ENCODE measurements around the gene STAT1.
A peak's percentile ranks its signal among the peaks of the same experiment; 100 is the strongest.

Gene STAT1

GRCh38 chr2:190978389-190979053 is 35.5 kb downstream of the STAT1 start:
- no peak for TF ChIP-seq Cebpa-rat (IDR thresholded peaks at IDR 0.05)

GRCh38 chr2:190977505-190977904 is 36.5 kb downstream of the STAT1 start:
- peaks cover 13% of the 10 kb centered on the region for H3K9me3 ChIP-seq
- no peak overlapping the region for H3K9ac ChIP-seq
- no peaks in the 10 kb centered on the region for H3K27me3 ChIP-seq
- no peak overlapping the region for H3K4me3 ChIP-seq
- no peak for TF ChIP-seq Cebpa-rat (IDR thresholded peaks at IDR 0.05)
- H3K4me1 ChIP-seq, result peaks cover 46% of the 10 kb centered on the region
- H3K27ac ChIP-seq, result no peak overlapping the region
- H4K20me1 ChIP-seq, result no peaks in the 10 kb centered on the region
- H3K36me3 ChIP-seq, result peaks cover 62% of the 10 kb centered on the region
- H3K4me2 ChIP-seq, result no peak overlapping the region

More at GRCh38 chr2:190978389-190979053, 35.5 kb downstream of the STAT1 start:
- H3K9me3 ChIP-seq, result peaks cover 12% of the 10 kb centered on the region; the same call in 1 of the 2 replicates
- H3K4me2 ChIP-seq, result peak overlapping the region; percentile 92
- no peak overlapping the region for H3K9ac ChIP-seq
- no peaks in the 10 kb centered on the region for H3K27me3 ChIP-seq
- H3K27ac ChIP-seq, result peak overlapping the region; percentile 94; the same call in 1 of the 2 replicates
- H3K4me3 ChIP-seq, result no peak overlapping the region
- no peaks in the 10 kb centered on the region for H4K20me1 ChIP-seq
- H3K4me1 ChIP-seq, result peaks cover 46% of the 10 kb centered on the region
- H3K36me3 ChIP-seq, result peaks cover 62% of the 10 kb centered on the region

DNA sequence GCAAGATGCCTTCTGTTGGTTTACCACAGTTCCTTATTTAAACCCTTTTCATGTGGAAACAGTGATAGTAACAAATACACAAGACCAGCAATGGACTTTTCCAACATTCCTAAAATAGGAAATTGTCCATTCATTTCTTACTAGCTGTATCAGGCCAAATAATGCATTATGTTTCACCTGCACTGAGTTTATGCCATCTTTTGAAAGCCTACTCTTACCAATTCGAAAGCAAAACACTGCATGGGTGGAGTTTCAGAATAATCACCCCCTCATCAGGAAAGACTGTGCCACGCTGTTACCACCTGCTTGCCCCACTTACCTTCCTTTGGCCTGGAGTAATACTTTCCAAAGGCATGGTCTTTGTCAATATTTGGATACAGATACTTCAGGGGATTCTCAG is 37.5 kb downstream of the STAT1 start:
- Histone ChIP-seq H3K27me3 (no peaks in the 10 kb centered on the region), H3K4me3 (no peak overlapping the region), H3K36me3 (peaks cover 68% of the 10 kb centered on the region), H3K27ac (no peak overlapping the region), H4K20me1 (no peaks in the 10 kb centered on the region), H3K4me1 (peaks cover 46% of the 10 kb centered on the region), H3K9me3 (peaks cover 20% of the 10 kb centered on the region), H3K9ac (no peak overlapping the region), H3K4me2 (no peak overlapping the region)
- no peak for TF ChIP-seq Cebpa-rat (IDR thresholded peaks at IDR 0.05)

DNA sequence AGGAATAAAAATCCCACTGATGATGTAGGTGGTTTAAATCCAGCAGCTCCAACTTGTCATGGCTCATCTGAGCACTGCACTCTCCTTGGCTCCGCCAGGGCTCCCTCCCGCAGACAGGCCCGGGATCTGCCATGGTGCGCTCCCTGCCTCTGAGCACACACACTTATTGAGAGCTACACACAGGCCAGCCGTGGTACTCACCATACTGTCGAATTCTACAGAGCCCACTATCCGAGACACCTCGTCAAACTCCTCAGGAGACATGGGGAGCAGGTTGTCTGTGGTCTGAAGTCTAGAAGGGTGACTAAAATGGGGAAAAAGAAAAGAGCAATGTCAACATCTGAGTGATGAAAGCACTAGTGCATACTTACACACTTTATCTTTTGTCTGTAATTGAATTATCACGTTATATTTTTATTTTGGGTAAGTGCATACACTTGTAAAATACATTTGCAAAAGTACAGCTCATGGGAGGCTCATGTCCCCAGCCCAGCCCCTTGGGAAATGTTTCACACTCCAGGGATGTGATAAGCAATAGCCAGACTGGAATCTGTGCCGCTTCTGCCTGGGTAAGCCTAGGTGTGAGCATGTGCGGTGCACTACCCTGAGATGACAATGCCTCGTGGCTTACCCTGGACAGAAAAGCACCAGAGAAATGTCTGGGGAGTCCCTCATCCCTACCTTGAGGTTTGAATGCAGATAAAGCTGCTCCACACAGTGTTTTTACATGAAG is 39.2 kb downstream of the STAT1 start:
- no peak overlapping the region for H3K4me2 ChIP-seq
- H3K9ac ChIP-seq, result no peak overlapping the region
- no peaks in the 10 kb centered on the region for H3K27me3 ChIP-seq
- no peak for TF ChIP-seq Cebpa-rat (IDR thresholded peaks at IDR 0.05)
- H4K20me1 ChIP-seq, result no peaks in the 10 kb centered on the region
- peaks cover 46% of the 10 kb centered on the region for H3K4me1 ChIP-seq
- H3K9me3 ChIP-seq, result peaks cover 20% of the 10 kb centered on the region
- H3K27ac ChIP-seq, result 0 out of 2 replicates have a peak overlapping the region, but pooled peaks have one; percentile 16
- H3K4me3 ChIP-seq, result no peak overlapping the region
- peaks cover 73% of the 10 kb centered on the region for H3K36me3 ChIP-seq

DNA sequence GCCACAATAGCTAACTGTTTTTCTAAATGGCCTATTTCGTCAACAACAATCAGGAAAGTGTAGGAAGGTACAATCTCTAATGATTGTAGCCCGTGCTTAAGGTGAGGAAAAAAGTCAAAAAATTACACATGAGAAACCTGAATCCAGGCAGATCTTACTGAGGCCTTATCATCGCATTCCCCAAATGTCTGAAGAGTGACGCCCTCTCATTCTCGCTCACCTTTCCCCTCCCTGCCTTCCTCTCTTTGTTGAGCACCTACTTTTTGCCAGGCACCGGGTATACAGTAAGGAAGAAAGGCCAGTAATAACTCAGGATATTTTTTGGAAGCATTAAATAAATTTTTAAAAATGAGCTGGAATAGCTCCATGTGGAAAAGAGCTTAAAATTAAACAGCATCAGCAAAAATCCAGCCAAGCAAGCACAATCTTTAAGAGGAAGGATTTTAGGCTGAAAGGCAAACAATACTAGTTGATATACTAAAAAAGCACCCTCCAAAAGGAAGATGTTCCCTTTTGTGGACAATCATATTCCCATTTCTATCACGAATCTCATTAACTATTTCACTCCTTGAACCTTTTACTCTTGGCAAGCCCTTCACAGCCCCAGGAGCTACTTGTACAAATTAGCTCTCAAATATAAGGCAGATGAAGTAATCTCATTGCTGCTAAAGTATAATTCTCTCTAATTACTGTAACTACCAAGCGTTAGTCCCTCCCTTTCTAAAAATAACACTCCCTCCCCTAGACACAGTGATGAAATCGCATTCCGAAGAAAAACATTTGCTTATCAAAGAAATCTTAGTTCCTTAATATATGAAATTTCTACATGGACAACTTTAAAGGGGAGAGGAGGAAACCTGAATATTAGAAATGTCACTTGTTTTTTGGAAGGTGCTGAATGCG is 40.0 kb downstream of the STAT1 start:
- TF ChIP-seq Cebpa-rat (IDR thresholded peaks at IDR 0.05), result no peak
- no peak overlapping the region for H3K4me3 ChIP-seq
- H3K4me1 ChIP-seq, result peaks cover 46% of the 10 kb centered on the region
- H3K4me2 ChIP-seq, result no peak overlapping the region
- H4K20me1 ChIP-seq, result no peaks in the 10 kb centered on the region
- no peak overlapping the region for H3K9ac ChIP-seq
- H3K36me3 ChIP-seq, result peaks cover 73% of the 10 kb centered on the region
- peaks cover 20% of the 10 kb centered on the region for H3K9me3 ChIP-seq
- H3K27ac ChIP-seq, result no peak overlapping the region
- no peaks in the 10 kb centered on the region for H3K27me3 ChIP-seq

DNA sequence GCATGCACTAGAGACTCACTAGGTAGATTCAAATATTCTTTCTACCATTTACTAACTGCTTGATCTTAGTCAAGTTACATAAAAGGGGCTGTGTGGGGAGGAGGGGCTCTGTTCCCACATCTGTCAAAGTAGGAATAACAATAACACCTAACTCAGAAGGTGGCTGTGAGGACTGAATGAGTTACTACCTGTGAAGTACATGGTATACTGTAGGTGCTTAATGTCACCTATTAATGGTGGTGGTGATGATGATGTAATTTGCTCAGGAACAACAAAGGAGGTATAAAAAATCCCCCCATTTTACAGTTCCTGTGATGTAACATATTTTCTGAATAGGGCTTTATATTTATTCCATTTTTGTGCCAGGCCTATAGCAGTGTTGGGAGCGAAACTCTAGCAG is 40.7 kb downstream of the STAT1 start:
- H3K4me1 ChIP-seq, result peaks cover 46% of the 10 kb centered on the region
- no peak overlapping the region for H3K27ac ChIP-seq
- H3K9me3 ChIP-seq, result peaks cover 20% of the 10 kb centered on the region
- no peak overlapping the region for H3K9ac ChIP-seq
- H4K20me1 ChIP-seq, result no peaks in the 10 kb centered on the region
- no peaks in the 10 kb centered on the region for H3K27me3 ChIP-seq
- TF ChIP-seq Cebpa-rat (IDR thresholded peaks at IDR 0.05), result no peak
- H3K4me3 ChIP-seq, result no peak overlapping the region
- peaks cover 67% of the 10 kb centered on the region for H3K36me3 ChIP-seq
- H3K4me2 ChIP-seq, result no peak overlapping the region

DNA sequence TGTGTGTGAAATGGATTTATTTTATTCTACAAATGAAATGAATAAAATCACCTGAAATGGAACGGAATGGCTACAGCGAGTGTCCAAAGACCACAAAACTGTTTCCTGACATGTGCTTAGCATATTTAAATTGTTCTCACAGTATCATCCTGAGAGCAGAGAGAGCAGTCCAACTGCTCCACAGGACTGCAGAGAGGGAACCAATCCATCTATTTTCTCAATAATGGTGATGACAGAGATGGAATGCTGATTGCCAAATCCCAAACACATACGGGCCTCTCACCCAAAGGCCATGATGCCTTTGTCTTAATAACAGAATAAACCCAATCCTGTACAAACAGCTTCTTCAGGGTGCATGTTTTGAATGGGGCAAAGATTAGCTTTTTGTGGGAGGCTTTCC is 41.1 kb downstream of the STAT1 start:
- Histone ChIP-seq H3K36me3 (peaks cover 64% of the 10 kb centered on the region), H3K4me3 (no peak overlapping the region)
- no peak for TF ChIP-seq Cebpa-rat (IDR thresholded peaks at IDR 0.05)

GRCh38 chr2:190972213-190972612 is 41.8 kb downstream of the STAT1 start:
- Histone ChIP-seq H3K9me3 (peaks cover 20% of the 10 kb centered on the region), H3K4me2 (peak overlapping the region; percentile 27; the same call in 1 of the 2 replicates), H3K36me3 (peaks cover 59% of the 10 kb centered on the region), H3K27ac (0 out of 2 replicates have a peak overlapping the region, but pooled peaks have one; percentile 77), H3K27me3 (no peaks in the 10 kb centered on the region), H3K4me1 (peaks cover 53% of the 10 kb centered on the region), H3K4me3 (no peak overlapping the region), H3K9ac (no peak overlapping the region), H4K20me1 (no peaks in the 10 kb centered on the region)
- TF ChIP-seq Cebpa-rat (IDR thresholded peaks at IDR 0.05), result no peak

More for the DNA sequence above, 41.1 kb downstream of the STAT1 start:
- Histone ChIP-seq H3K27ac (no peak overlapping the region), H3K4me1 (peaks cover 47% of the 10 kb centered on the region), H3K27me3 (no peaks in the 10 kb centered on the region), H3K9me3 (peaks cover 20% of the 10 kb centered on the region), H3K4me2 (no peak overlapping the region), H4K20me1 (no peaks in the 10 kb centered on the region), H3K9ac (no peak overlapping the region)

DNA sequence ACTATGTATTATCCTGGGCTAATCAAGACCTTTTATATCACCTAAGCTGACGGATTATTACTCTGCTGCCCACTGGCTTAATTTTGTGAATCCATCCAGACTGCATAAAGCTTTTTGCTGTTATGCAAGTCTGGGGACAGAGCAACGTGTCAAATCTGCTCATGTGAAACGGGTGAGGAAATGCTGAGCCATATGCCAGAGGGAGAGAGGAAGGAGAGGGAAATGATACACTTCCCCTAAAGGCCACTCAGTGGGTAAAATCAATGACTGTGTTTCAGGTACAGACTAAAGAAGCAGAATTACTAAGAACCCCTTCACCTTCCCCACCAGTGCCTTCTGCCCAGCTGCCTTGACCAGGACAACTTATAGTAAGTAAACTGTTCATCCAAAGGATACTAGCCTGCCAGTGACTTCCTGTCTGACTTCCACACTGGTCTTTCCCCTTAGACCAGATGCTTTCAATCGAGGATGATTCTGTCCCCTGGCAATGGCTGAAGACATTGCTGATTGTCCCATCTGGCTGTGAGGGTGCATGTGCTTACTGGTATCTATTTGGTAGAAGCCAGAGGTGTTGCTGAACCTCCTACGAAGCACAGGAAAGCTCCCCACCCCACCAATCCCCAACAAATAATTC is 43.0 kb downstream of the STAT1 start:
- H3K36me3 ChIP-seq, result peaks cover 49% of the 10 kb centered on the region

More for the DNA sequence above, 43.0 kb downstream of the STAT1 start:
- H4K20me1 ChIP-seq, result no peaks in the 10 kb centered on the region
- peak overlapping the region; percentile 77 for H3K27ac ChIP-seq
- peak overlapping the region; percentile 54 for H3K9ac ChIP-seq
- peak overlapping the region; percentile 84 for H3K4me2 ChIP-seq
- H3K4me1 ChIP-seq, result peaks cover 65% of the 10 kb centered on the region
- 0 out of 2 replicates have a peak, but pooled peaks have one; percentile 40 for TF ChIP-seq Cebpa-rat (IDR thresholded peaks at IDR 0.05)
- H3K4me3 ChIP-seq, result peak overlapping the region; percentile 6; the same call in 1 of the 2 replicates
- H3K27me3 ChIP-seq, result no peaks in the 10 kb centered on the region
- peaks cover 20% of the 10 kb centered on the region for H3K9me3 ChIP-seq

Data from BLaER1 (cell line).